GM21576 (cell line): ENCODE data around the gene NKX1-2.
A peak's percentile ranks its signal among the peaks of the same experiment; 100 is the strongest.

Experiments used
- ATAC-seq: cut with Tn5 transposase; IDR thresholded peaks from one replicate; pipeline ENCODE4 v1.9.1; 2021; ENCODE audit warnings: mild to moderate bottlenecking, moderate library complexity; ENCODE audit not compliant: unreplicated experiment

The NKX1-2 gene

DNA sequence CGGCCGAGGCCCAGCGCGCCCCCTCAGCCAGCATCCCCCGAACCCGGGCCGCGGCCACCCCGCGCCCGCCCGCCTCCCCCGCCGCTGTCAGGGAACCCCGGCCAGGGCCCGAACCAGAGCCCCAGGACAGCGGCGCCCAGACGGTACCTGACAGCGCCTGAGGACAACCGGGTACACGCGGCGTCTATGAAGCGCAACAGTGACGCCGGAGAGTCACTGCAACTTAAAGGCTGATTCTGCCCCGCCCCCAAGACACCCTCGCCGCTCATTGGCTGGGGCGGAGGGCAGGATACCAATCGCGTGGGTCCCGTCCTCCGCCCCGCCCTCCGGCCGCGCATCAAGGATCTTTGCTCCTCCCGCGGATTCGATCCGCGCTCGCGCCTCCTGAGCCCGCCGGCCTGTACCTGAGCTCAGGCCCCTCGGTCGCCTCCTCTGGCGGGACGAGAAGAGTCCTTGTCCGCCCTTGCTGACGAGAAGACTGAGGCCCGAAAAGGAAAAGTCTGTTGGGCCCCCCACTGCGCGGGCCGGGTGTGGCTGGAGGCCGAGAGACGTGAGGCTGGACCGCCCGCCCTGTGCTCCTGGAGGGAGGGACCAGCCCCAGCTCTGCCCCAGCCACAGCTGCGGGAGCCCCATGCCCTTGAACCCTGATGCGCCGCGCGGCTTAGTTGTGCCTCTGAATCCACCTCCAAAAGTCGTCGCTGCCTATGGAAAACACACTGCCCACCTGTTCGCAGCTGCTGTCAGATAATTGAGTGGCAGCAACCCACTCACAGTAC, 30.9 kb downstream of the NKX1-2 start, which contains the start of gene OAT:
Gene OAT (minus strand): TSS at position 198 of the 776 bp plus-strand sequence. CDS start 6,752 bp downstream, outside the sequence.
- peak; percentile 98 for ATAC-seq

DNA sequence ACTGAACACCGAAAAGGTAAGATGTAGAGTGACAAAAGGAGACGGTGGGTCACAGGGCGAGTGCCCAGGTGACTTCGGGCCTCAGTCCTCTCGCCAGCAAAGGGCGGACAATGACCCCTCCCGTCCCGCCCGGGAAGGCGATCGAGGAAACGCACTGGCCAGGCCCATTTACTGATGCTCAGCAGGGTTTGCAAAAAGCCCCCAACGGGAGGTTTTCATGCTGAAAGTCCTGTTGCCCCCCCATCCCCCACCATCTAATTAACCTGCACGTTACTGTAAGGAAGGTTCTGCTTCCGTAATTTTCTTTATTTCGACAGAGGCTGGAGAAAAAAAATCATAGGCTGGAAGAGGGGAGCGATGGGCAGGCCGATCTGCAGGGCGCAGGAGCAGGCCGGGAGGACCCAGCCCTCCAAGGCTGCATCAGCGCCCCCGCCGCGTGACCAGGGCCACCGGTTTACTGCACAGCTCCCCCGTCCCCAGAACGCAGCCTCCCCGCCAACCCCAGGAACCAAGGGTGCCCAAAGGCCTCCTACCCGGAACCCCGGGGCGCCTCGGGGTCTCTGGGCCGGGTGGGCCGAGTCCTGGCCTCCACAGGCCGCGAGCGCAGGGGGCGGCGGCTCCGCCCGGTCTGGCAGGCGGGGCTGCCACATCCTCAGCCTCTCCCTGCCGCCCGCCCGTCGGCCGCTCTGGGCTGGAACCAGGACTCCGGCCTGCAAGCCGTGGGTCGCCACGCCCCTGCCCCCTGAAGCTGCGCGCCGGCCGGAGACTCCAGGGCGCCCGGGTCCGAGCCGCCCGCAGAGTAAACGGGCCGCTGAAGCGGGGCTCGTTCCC, 31.7 kb downstream of the NKX1-2 start:
- ATAC-seq = peak; percentile 19

DNA sequence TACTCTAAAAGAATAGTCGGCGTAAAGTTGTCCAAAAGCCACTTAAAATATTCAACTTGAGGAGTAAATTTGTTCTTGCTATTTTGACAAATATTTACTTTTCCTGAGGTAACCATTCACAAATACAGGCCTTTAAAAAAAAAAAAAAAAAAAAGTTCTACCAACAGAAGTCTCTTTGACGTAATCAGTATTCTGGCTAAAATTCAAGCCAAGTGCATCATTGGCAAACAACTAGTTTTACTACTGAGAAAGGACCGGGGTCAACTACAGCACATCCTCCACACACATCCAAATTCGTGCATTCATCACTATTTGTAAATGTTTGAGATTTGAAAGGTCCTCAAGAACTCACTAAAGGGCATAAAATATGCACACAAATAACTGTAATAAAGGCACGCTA, 33.1 kb downstream of the NKX1-2 start:
- ATAC-seq = no peak

DNA sequence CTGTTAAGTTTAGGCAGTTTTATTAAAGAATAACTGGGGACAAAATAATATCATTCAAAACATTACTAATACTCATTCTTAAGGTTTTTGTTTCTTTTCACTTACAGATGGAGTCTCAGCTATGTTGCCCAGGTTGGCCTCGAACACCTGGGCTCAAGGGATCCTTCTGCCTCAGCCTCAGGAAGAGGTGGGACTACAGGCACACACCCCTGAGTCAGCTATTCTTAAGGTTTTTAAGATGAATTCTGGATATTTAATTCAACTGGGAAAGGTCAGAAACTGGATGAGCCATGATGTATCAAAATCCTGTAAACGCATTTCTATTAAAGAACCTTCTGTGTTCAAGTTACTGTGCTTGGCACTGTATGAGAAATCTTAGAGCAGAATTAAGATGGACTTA, 34.6 kb downstream of the NKX1-2 start:
- no peak for ATAC-seq

DNA sequence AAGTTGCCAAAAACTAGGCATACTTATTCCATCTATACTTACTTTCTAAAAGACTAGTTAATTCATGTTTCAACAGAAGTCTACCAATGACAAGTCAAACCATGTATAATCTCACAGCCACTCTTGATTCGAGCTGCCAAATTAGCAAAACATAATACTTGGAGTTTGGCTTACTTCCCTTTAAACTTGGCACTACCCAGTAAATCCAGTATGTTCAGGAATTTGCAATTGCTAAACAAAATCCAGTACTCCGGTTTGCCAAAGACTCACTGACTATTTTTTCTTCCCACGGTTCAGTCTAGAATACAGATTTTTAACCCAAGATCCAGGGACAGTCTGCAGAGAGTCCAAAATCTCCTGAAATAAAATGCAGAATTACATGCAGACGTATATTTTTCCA, 35.8 kb downstream of the NKX1-2 start:
- ATAC-seq = no peak

DNA sequence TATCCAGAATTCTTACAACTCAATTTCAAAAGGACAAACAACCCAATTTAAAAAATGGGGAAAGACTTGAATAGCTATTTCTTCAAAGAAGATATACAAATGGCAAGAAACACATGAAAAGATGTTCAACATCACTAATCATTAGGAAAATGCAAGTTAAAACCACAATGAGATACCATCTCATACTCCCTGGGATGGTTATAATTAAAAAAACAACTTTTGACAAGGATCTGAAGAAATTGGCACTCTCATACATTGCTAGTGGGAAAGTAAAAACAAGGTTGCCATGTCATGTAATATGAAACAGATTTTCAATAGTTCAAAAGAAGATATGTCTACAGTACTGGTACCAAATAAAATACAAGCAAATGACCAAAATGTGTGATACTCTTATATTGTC, 40.1 kb downstream of the NKX1-2 start:
- no peak for ATAC-seq

DNA sequence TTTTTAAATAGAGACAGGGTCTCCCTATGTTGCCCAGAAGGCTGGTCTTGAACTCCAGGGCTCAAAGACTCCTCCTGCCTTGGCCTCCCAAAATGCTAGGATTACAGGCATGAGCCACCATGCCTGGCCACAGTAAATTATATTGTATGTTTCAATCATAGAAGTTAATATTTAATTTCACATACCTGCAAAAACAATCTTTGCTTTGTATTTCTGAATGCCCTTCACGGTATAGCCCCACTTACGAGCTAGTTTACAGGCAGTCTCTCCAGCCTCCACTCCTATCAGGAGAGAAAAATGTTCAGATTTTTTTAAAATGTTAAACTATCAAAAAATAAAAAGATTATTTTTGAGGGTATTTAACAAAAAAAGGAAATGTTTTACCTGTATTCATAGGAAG, 41.5 kb downstream of the NKX1-2 start:
- ATAC-seq = no peak

DNA sequence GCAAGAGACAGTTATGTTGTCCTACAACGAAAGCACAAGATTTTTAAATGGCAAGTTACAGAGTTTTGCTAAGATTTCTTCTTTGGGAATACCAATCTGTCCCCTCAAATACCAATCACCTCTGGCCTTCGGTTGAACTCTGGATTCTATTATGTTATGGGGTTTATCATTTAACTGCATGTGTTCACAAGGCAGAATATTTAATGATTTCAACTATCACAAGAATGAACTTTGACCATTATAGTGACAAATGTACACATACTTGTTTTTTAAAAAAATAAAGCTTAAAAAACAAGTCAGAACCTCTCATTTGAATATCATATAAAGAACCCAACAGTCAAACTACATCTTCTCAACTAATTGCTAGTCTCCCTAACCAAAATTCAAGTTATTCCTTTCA, 42.4 kb downstream of the NKX1-2 start:
- ATAC-seq = no peak

DNA sequence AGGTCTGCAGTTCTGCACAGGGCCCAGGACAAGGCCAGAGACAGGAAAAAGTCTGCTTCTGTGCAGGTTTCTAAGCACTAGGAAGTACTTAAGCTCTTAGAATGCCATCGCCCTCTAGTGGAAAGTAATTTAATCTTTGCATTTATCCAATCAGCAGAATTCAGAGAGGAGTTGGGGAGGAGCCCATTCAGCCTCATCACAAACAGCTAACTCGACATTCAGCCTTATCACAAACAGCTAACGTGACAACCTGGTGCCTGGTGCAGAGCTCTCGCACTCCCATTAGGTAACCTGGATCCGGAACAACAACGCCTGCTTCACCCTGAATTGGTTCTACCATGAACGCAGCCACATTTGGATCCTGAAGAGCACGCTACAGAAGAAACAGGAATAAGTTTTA, 46.3 kb downstream of the NKX1-2 start:
- peak; percentile 94 for ATAC-seq

DNA sequence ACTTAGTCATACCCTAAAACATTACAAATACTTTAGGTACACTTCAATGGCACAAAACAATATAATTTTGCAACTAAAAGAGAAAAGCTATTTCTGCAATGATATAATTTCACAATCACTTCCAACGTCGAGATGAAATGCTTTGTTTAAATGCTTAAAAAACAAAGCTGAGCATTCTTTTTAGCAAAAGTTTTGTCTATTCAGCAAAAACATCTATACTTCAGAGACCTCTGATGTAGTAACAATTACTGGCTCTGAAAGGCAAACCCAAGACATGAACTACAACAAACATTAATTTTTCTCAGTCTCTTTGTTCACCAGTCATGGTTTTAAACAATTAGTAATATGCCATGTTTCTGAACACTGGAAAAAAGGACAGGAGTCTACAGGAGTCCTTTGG, 47.6 kb downstream of the NKX1-2 start:
- ATAC-seq = no peak

DNA sequence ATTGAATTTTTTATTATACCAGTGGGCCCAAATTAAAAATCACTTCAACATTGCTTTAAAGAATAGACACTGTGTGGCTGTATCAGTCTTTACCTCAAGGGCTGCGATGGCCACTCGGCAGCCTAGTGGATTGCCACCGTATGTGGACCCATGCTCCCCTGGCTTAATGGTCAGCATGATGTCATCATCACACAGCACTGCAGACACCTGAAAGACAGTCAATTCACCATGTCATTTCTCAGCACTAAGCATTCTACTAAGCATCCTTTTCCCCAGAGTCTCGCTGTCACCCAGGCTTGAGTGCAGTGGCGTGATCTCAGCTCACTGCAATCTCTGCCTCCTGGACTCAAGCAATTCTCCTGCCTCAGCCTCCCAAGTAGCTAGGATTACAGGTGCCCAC, 48.2 kb downstream of the NKX1-2 start:
- no peak for ATAC-seq
